GM19397 (cell line): ENCODE data around the gene HSD3B2.
"Not testable (repeated sequence)": the region's sequence is repeated elsewhere in the genome, so short reads cannot be mapped to it uniquely, and the experiment has no call there.

Source experiments
- ATAC-seq: cut with Tn5 transposase; IDR thresholded peaks from one replicate; pipeline ENCODE4 v1.9.1; 2021; ENCODE audit warnings: mild to moderate bottlenecking, moderate library complexity; ENCODE audit not compliant: unreplicated experiment

Gene HSD3B2

DNA sequence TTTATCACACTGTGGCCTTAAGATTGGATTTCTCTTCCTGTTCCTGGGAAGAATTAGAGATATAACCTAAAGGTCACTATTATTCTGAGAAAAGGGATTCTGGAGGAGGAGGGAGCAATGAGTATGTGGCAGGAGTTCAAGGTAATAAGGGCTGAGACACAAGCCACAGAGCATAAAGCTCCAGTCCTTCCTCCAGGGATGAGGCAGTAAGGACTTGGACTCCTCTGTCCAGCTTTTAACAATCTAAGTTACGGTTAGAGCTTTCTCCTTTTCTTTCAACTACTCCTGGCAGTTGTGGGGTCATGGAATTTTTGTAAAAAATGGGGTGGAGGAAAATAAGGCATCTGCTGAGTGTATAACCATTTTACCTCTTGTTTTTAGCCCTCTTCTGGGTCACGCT is at the start of gene HSD3B2:
TSS of gene HSD3B2 (plus strand) at position 201 of the 400 bp plus-strand sequence. CDS start 270 bp downstream, outside the sequence.
- no peak for ATAC-seq

DNA sequence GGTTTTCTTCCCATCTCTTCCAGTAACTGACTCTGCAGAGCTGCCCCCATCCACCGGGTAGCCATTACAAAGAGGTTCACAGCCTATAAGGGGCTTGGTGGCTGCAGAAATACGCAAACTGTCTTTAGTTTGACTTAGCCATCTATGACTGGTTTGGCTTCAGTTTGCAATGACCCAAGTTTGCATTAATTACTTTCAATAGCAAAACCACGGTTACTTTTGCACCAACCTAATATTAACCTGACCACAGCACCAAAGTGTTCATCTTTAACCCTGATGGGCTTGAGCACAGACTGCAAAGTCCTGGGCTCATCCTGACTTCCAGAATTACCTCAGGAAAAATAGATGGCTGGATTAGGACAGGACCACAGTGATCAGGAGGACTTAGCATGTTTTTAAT is 48.5 kb upstream of the HSD3B2 start:
- peak; percentile 65 for ATAC-seq

DNA sequence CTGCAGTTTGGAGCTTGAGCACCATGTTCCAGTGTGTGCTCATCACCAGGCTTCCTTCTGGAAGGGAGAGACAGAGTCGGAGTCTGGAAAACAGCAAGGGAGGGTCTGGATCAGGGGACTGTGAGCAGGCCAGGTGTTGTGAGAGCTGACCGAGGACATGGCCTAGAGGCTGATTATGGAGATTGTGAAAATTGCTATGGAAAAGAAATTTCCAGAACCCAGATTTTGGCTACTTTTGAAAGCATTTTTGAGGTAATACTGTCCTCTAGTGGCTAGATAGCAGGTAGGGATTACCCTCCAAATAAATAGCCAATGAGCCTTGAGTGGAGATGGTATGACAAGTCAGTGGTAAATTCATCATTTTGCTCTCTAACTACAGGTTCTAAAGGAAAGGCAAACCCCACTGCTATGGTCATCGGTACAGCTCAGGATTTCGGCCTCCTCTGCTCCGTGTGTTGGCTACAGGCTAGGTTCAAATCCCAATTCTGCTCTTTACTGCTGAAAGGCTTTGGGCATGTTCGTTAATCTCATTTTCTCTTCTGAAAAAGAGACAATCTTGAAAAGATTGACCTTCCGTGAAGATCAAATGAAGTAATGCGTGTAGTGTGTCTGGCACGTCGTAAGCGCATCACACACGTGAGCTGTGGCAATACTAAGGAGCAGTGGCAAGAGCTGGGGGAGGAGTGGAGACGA is 47.4 kb upstream of the HSD3B2 start:
- no peak for ATAC-seq

DNA sequence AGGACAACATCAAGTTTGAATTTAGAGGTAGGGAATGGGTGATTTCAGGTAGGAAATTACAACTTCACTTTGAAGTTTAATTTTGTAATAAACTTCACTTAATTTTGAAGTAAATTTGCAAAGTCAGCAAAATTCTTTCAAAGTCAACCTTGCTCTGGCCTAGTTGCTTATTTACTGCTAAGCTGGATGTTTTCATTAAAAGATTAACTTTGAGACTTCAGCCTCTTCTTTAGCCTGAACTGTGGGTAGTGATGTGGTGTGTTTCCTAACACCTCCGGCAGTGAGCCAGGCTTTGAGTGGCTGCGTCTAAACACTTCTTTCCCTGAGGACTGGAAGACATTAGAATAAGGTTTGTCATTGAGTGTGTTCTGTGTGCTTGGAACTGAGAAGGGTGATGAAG is 46.4 kb upstream of the HSD3B2 start, which contains the start of gene HAO2:
TSS of gene HAO2 (plus strand) at position 232 of the 400 bp plus-strand sequence. CDS start 12,301 bp downstream, outside the sequence.
- ATAC-seq = no peak

DNA sequence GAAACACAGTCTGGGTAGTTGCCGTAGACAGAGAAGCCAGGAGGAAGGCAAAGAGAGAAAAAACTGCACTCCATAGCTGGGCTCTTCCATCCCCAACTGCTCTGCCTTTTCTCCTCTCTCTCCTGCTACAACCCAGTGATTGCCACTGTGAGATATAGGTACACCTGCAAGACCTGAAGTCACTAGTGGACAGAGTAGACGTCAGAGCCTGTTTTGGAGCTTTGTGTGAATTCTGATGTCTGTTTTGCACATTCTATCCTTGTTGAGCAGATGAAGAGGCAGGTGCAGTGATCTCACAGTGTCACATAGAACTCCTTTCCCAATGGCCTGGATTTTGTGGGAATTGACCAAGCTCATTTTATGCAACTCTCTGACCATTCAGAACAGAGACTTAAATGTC is 44.2 kb upstream of the HSD3B2 start:
- ATAC-seq = no peak

DNA sequence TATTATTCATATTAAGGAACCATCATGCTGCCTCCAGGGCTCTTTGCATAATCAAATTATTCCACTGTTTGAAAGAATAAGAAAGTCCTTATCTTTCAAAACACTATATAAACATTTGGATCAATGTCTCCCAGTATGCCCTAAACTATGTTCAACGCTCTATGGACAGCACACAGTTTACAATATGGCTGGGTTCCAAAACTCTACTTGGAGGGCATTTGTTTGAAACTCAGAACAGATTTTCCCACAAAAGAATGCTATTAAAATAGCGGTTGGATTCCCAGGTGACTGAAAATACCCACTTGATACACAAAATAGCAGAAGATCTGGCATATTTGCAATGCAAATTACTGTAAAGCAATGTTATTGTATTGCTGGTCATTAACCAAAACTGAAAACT is 43.1 kb upstream of the HSD3B2 start:
- ATAC-seq = no peak

DNA sequence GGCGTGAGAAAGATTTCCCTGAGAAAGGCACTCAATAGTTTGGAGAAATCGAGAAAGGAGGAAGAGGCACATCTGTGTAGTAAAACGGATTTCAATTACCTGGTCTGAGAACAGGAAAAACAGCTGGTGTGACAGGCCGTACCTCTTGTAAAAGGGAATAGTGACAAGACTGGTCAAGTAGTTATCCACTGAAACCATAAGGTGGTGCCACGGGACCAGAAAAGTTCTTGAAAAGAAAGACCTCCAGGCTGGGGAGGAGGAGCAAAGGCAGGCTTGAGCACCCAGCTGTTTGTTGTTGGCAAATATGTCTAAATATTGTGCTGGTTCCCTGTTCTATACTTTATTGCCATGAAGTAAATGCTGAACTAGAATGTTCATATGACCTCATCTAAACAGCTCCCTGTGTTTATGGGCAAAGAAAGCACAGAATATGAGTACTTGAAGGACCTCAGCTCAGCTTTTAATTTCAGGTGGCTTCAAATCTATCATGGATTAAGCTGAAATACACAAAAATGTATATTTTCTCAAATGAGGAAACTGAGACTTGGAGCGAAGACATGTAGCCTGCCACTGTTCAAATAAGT is 42.4 kb upstream of the HSD3B2 start:
- ATAC-seq = peak; percentile 50

DNA sequence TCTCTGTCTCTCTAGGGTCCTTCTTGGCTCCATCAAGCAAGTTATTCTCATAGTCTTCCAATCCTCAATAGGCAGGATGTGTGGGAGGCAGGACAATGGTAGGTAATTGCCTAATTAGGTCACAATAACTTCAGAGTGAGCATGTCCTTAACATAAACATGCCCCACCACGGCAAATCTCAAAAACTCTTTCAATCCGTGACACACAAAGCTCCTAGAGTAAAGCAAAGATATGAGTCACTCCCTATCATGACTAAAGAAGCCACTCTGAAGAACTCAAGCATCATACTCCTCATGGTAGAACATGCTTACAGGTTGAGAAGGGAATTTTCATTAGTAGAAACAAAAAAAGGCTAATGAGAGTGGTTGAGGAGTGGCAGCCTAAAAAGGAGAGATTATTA is 41.5 kb upstream of the HSD3B2 start:
- no peak for ATAC-seq

DNA sequence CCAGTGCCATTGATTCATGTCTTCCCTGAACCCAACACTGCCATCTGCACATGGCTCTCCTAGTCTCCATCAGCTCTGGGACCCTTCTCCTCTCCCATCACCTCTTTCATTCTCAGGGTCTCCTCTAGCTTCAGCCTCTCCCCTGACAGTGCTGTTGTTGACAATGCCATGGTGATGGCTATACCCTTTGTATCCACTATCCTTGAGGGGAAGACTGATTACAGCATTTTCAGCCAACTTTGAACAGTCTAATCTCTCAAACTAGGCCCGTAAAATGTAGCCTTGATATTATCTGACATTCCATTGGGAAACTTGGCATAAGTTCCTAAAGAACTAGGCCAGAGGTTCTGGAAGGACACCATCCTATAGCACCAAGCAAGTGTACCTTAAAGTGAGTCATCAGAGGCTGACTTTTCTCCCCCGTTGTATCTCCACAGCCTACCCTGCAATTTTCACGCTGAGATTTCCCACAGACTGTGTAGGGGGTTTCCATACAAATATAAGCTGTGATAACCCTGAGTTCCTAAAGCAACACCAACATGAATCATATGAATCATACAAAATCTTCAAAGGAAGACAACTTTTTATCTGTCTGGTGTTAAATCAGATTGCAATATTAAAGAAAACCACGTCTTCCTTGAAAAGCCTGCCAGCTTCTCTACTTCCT is 40.6 kb upstream of the HSD3B2 start:
- no peak for ATAC-seq

DNA sequence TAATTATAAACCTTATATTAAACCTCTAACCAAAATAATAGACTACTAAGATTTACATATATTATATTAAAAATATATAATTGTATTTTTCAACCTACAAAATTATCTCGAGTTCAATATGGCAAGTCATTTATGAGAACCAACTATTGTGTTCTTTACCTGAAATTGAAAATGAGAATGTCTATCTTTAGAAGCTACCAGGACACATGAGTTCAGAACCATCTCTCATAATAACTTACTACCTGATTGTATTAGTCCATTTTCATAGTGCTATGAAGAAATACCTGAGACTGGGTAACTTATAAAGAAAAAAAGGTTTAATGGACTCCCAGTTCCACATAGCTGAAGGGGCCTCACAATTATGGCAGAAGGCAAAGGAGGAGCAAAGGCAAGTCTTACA is 39.6 kb upstream of the HSD3B2 start:
- ATAC-seq = no peak

DNA sequence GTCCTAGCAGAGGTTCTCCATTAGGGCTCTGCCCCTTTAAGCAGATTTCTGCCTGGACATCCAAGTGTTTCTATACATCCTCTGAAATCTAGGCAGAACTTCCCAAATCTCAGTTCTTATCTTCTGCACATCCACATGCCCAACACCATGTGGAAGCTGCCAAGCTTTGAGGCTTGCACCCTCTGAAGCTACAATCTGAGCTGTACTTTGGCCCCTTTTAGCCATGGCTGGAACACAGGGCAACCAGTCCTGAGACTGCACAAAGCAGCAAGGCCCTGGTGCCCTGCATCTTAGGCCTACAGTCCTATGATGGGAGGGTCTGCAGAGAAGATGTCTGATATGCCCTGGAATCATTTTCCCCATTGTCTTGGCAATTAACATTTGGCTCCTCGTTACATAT is 38.4 kb upstream of the HSD3B2 start:
- no peak for ATAC-seq

DNA sequence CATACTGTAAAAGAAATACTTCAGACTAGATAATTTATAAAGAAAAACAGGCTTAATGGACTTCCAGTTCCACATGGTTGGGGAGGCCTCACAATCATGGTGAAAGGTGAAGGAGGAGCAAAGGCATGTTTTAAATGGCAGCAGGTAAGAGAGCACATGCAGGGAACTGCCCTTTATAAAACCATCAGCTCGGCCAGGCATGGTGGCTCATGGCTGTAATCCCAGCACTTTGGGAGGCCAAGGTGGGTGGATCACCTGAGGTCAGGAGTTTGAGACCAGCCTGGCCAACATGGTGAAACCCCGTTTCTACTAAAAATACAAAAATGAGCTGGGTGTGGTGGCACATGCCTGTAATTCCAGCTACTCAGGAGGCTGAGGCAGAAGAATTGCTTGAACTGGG is 37.4 kb upstream of the HSD3B2 start:
- not testable (repeated sequence) for ATAC-seq

DNA sequence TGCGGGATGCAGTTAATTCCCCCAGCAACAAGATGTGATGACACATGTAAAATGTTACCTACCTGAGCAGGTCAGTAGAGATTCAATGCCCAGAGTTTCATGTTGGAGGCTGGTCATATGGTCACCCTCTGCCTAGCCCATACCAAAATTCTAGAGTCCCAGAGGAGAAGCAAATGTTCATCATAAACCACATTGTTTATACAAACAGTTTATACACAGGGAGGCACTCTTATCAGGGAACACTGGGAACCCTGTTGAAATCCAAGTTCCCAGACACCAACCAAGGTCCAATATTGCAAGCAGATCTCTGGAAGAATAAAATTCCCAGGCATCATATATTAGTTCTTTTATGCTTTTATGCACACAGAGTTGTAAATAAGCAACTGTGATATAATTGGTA is 35.8 kb upstream of the HSD3B2 start:
- ATAC-seq = no peak

DNA sequence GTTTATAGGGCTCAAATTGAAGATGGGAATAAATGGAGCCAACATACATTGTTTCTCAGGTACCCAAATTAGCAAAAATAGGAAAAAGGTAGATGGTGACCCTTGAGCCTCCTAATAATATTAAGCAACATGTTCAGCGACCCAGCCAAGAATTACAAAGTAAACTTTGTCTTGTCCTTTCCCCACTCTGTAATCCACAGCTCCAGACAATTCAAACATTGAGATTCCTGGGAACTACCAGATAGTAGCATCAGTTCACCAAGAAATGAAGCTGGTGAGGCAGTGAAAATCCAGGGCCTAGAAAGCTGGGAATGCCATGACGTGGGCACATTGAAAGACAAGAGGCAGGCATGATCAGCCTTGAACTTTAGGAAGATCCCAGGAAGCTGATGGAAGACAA is 34.6 kb upstream of the HSD3B2 start:
- no peak for ATAC-seq

DNA sequence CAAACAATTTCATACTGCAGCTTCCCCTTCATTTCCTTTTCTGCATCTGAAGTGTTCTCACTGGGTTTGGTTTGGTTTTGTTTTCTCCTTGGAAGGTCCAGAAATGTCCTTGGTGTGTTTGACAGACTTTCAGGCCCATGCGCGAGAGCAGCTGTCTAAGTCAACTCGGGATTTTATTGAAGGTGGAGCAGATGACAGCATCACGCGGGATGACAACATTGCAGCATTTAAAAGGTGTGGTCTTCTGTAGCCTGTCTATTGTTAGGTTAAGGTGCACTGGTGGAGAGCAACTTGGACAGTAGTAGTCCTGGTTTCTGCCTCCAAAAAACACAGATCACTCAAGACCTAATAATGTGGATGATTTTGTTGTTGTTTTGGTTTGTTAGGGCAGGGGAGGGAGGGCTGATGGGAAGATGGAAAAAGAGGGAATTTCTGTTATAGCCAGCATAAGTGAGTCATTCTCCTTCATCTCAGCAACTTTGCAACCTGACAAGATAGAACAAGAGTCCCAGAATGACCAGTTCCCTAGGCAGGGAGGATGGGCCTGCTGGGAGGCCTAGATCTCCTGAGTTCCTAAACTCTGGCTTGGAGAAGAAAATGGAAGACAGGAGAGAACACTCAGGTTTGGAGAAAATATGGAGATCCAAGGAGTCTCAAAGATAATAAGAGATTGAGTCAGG is 33.8 kb upstream of the HSD3B2 start:
- no peak for ATAC-seq

DNA sequence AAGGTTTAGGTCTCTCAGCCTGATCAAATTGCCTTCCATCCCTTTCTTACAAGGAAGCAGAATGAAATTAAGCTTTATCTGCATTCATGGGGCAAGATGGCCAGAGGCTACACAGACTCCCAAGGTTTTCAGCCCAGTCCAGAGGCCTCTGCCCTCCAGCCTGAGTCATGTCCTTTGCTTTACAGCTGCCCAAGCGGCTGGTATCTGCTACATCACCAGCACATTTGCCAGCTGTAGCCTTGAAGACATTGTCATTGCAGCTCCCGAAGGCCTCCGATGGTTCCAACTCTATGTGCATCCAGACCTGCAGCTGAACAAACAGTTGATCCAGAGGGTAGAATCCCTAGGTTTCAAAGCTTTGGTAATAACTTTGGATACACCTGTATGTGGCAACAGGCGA is 30.4 kb upstream of the HSD3B2 start:
- no peak for ATAC-seq

DNA sequence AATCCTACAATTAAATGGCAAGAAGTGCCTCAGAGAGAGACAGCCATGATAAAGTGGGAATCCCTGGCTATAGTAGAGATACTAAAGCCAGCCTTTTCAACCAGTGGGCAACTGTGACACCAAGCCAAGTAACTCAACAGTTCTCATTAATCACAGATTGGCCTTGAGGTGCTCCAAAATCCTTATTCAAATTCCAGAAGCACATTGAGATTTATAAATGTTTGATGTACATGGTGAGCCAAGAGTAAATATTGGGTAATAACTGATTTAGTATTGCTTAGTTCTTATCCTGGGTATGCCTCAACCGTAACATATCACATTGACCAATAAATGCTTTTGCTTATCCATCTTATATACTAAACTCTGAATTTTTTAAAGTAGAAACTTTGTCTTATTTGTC is 29.3 kb upstream of the HSD3B2 start:
- ATAC-seq = no peak

DNA sequence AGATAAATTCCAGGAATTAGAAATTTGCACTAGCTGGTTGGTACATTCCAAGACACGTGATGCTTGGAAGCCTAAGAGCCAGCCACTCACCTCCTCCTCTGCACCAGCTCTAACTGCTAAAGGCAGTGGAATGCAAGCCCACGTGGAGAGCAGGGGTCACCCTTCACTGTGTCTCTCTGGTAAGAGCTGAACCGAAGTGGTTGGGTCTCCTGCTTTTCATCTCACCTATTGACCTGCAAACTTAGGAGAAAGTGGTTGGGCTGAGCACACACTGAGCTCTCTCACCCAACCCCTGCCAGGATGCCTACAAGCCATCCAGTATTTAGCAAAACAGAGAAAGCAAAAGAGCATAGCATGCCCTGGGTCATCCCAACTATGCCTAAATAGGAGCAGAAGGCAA is 27.1 kb upstream of the HSD3B2 start:
- no peak for ATAC-seq

DNA sequence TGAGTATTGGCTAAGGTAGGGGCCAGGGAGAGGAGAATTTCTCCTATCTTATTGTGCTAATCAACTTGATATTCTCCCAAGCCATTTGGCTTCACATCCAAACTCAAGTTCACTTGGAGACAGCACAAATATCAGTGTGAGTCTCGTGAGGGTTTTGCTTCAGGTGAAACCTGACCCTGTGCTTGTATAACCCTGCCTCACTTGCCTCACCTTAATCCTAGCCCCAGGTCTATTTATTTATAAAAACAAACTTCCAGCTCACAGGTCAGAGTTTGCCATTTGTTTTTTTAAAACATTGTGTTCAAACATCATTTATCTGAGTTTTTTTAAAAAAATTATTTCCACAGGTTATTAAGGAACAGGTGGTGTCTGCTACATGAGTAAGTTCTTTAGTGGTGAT is 26.5 kb upstream of the HSD3B2 start:
- no peak for ATAC-seq

DNA sequence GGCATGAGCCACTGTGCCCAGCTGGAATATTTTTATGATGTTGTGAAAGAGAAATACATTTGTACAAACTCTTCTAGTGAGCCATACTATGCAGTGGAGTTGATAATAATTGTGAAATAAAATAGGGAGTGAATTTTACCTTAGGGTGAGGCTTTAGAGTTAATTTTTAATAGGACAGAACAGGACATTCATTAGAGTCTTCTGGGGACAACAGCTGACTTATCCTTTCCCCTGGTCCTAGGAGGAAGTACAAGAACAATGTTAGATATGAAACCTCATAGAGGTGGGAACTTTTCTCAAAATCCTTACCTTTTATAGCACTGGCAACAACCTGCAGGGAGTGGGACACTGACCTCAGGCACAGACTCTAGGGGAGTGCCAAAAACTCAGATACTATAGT is 24.4 kb upstream of the HSD3B2 start:
- ATAC-seq = no peak

DNA sequence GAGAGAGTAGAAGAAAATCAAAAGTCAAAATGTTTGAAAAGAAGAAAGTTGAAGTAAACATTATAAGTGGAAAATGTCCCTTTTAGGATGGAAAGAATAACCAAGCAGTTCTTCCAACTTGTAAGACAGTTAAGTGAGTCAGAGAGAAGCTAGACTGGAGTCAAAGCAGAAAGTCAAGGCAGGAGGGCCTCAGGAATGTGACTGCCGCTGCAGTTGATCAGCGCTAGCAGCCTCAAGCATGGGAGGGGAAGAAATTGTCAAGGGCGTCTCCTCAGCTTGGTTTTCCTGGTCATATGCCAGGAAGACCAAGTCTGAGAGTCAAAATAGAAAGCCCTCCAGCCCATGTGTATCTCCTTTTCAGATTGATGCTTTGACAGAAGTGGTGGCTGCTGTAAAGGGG is 23.2 kb upstream of the HSD3B2 start:
- no peak for ATAC-seq

DNA sequence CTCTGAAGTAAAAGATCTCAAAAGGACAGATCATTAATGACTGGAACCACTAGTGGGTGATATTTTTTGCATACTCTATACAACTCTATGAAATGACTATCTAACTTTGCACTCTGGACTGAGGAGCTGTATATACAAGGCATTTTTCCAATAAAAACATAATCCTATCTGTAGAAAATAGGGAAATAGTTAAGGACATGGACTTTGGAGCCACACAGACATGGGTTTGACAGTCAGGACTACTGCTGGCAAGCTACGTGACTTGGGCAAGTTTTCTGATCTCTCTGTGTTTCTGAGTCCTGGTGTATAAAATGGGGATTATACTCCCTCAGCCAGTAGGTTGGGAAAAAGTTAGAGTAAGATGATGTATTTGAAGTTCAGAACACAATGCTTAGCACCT is 20.9 kb upstream of the HSD3B2 start:
- ATAC-seq = no peak
